Panc1 (cell line): ENCODE results near the gene NEGR1.

Experiments
- POLR2AphosphoS5 ChIP-seq: IDR thresholded peaks from 2 replicates; pipeline ENCODE4 v1.6.1; 2012; ENCODE audit warnings: mild to moderate bottlenecking, low read depth, low read length, moderate library complexity
- SIN3A ChIP-seq: IDR thresholded peaks from 2 replicates; pipeline ENCODE4 v1.6.1; 2012; ENCODE audit warnings: low read depth, mild to moderate bottlenecking, low read length, moderate library complexity, borderline replicate concordance; ENCODE audit not compliant: insufficient read depth
- TCF7L2 ChIP-seq: IDR thresholded peaks from 2 replicates; pipeline ENCODE4 v1.6.1; 2011; ENCODE audit warnings: mild to moderate bottlenecking, low read depth, low read length, inconsistent platforms
- TF ChIP-seq, protein P1 (sequence below): fragments of 450-650 bp; IDR thresholded peaks from 2 replicates; pipeline ENCODE4 v1.5.1; 2017; ENCODE audit warnings: mild to moderate bottlenecking
- TF ChIP-seq, protein P2 (sequence below), 2 experiments: IDR thresholded peaks; 2 replicates each; pipeline ENCODE4 v1.6.1; 2011 to 2012; ENCODE audit warnings: low read depth in 2 of 2, control low read depth in 1 of 2, low read length in 1 of 2, mild to moderate bottlenecking in 1 of 2, moderate library complexity in 1 of 2; ENCODE audit not compliant: insufficient read depth in 1 of 2

DNA sequence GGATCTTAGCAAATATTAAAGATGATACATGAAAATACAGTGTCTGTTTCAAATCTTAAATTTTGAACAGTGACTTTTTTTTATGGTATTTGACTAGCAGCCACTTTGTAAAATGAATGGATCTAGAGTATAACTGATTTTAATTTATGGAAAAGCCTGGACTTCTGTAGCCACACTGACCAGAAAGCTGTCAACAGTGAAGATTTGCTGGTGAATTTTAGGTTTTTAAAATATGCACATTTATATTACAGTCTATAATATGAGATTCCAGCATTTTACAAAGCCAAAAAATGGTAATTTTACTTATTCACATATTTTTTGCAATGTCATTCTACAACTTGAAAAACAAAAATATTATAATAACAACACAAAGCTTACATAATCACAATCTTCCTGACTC is 131.8 kb downstream of the NEGR1 start:
- TF ChIP-seq, protein P1, sequence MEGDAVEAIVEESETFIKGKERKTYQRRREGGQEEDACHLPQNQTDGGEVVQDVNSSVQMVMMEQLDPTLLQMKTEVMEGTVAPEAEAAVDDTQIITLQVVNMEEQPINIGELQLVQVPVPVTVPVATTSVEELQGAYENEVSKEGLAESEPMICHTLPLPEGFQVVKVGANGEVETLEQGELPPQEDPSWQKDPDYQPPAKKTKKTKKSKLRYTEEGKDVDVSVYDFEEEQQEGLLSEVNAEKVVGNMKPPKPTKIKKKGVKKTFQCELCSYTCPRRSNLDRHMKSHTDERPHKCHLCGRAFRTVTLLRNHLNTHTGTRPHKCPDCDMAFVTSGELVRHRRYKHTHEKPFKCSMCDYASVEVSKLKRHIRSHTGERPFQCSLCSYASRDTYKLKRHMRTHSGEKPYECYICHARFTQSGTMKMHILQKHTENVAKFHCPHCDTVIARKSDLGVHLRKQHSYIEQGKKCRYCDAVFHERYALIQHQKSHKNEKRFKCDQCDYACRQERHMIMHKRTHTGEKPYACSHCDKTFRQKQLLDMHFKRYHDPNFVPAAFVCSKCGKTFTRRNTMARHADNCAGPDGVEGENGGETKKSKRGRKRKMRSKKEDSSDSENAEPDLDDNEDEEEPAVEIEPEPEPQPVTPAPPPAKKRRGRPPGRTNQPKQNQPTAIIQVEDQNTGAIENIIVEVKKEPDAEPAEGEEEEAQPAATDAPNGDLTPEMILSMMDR, result no peak
- TF ChIP-seq POLR2AphosphoS5, result no peak
- no peak for TF ChIP-seq SIN3A
- TF ChIP-seq, protein P2, sequence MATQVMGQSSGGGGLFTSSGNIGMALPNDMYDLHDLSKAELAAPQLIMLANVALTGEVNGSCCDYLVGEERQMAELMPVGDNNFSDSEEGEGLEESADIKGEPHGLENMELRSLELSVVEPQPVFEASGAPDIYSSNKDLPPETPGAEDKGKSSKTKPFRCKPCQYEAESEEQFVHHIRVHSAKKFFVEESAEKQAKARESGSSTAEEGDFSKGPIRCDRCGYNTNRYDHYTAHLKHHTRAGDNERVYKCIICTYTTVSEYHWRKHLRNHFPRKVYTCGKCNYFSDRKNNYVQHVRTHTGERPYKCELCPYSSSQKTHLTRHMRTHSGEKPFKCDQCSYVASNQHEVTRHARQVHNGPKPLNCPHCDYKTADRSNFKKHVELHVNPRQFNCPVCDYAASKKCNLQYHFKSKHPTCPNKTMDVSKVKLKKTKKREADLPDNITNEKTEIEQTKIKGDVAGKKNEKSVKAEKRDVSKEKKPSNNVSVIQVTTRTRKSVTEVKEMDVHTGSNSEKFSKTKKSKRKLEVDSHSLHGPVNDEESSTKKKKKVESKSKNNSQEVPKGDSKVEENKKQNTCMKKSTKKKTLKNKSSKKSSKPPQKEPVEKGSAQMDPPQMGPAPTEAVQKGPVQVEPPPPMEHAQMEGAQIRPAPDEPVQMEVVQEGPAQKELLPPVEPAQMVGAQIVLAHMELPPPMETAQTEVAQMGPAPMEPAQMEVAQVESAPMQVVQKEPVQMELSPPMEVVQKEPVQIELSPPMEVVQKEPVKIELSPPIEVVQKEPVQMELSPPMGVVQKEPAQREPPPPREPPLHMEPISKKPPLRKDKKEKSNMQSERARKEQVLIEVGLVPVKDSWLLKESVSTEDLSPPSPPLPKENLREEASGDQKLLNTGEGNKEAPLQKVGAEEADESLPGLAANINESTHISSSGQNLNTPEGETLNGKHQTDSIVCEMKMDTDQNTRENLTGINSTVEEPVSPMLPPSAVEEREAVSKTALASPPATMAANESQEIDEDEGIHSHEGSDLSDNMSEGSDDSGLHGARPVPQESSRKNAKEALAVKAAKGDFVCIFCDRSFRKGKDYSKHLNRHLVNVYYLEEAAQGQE (IDR thresholded peaks at IDR 0.05; ENCODE audit: insufficient read depth in 1 of 2, low read depth in 2 of 2, low read length in 1 of 2), result no peak
- no peak for TF ChIP-seq TCF7L2
